Activated CD4-positive, alpha-beta memory T cell treated with anti-CD3 and anti-CD28 coated beads for 36 hours (primary cell): ENCODE measurements around the gene IFNL1. TPM values are rescaled to one million over a fixed set of nuclear protein-coding genes. Genes with fewer than 3 reads are reported as not detected.
"Not testable (repeated sequence)": the region's sequence is repeated elsewhere in the genome, so short reads cannot be mapped to it uniquely, and the experiment has no call there.

Source experiments
- CTCF ChIA-PET: fragments of 350-600 bp; sonication (Branson Sonifier 250); formaldehyde crosslinking; loops from one replicate; lab custom pipeline; 2021; ENCODE audit warnings: antibody characterized with exemption, inconsistent platforms; lab: Charles Lee
- POLR2A ChIA-PET: fragments of 350-600 bp; sonication (Branson Sonifier 250); formaldehyde crosslinking; loops from one replicate; lab custom pipeline; 2021; ENCODE audit warnings: antibody characterized with exemption; lab: Charles Lee
- DNase-seq: peaks from one replicate; pipeline ENCODE4 v3.0.0-alpha.2; 2020
- H3K27ac Mint-ChIP-seq: one replicate; pipeline ENCODE4 v1.8.0; 2021; ENCODE audit warnings: mixed read lengths
- H3K27me3 Mint-ChIP-seq: one replicate; pipeline ENCODE4 v1.8.0; 2021; ENCODE audit warnings: mixed read lengths
- H3K36me3 Mint-ChIP-seq: one replicate; pipeline ENCODE4 v1.8.0; 2021; ENCODE audit warnings: mixed read lengths
- H3K4me1 Mint-ChIP-seq: one replicate; pipeline ENCODE4 v1.8.0; 2021; ENCODE audit warnings: low read depth, mixed read lengths
- H3K4me3 Mint-ChIP-seq: one replicate; pipeline ENCODE4 v1.8.0; 2021; ENCODE audit warnings: mild to moderate bottlenecking, mixed read lengths
- H3K9me3 Mint-ChIP-seq: one replicate; pipeline ENCODE4 v1.8.0; 2021; ENCODE audit warnings: mixed read lengths
- intact Hi-C: fragments of 100-400 bp; cut with micrococcal nuclease; formaldehyde crosslinking; loops from one replicate; pipeline ENCODE4 v1.15.1; 2023
- total RNA-seq, 2 experiments: library from RNA; stranded (reverse); gene quantifications; one replicate each; pipeline ENCODE4 v1.2.3, GENCODE V29; 2021

The IFNL1 gene
- total RNA-seq, 2 experiments from 2014 or later = 1.2 to 1.6 TPM

DNA sequence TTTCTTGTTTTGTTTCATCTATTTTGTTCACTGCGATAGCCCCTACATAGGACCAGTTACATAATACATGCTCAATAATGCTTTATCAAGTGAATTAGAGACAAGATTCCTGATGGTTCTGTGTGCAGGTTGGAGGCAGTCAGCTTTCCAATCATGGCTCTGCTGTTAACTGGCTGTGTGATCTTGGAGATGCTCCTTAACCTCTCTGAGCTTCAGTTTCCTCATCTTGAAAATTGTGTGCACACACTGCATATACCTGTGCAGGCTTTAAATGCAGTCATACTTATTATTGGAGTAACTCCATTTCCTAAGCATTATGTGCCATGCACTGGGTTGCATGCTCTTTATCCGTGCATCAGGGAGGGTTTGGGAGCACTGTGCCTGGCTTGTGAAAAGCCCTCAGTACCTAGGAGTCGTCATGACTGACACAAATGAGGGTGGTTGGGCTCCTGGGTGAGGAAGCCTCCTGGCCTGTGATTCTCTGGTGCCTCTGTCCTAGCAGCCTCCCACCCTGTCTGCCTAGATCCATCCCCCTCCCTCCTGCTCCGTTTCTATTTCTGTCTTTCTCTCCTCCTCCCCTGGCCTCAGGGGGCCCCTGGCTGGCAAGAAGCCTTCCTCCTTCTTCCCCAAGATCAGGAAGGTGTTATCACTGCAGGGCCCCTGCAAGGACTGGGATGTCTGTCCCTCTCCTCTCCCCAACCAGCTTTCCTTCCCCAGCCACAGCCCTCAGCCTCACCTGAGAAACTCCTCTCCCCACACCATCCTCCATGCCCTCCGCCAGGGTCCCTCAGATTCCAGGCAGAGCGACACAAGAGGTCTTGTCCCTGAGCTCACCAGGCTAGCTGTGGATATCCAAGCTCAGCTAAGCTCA lies 8.7 kb downstream of the IFNL1 start:
- H3K9me3 Mint-ChIP-seq = no peaks in the 10 kb centered on the region
- ChIA-PET POLR2A (no interaction called here), CTCF (no interaction called here)
- H3K4me3 Mint-ChIP-seq = no peak overlapping the region
- H3K27me3 Mint-ChIP-seq = no peaks in the 10 kb centered on the region
- H3K4me1 Mint-ChIP-seq = no peaks in the 10 kb centered on the region
- peaks cover 3% of the 10 kb centered on the region for H3K36me3 Mint-ChIP-seq
- no peak for DNase-seq
- intact Hi-C loops = no loop called here
- no peak overlapping the region for H3K27ac Mint-ChIP-seq

DNA sequence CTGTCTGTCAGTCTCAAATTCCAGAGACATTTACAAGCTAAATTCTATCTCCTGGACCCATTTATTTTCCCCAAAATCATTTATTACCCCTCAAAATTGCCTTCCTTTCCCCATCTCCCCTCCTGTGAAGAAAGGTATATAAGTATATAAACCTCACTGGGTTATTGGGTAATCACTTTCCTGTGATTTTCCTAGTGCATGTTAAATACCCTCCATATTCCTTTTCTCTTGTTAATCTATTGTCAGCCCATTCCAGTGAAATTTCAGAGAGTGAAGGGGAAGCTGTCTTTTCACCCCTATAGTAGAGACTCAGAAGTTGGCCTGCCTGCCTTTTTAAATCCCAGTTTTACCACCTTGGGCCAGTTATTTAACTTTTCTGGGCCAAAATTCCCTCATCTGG lies 9.9 kb downstream of the IFNL1 start:
- no peak overlapping the region for H3K4me3 Mint-ChIP-seq
- H3K27ac Mint-ChIP-seq = no peak overlapping the region
- H3K27me3 Mint-ChIP-seq = no peaks in the 10 kb centered on the region
- ChIA-PET CTCF (no interaction called here), POLR2A (no interaction called here)
- DNase-seq = no peak
- no peaks in the 10 kb centered on the region for H3K4me1 Mint-ChIP-seq
- intact Hi-C loops = no loop called here
- peaks cover 3% of the 10 kb centered on the region for H3K36me3 Mint-ChIP-seq
- H3K9me3 Mint-ChIP-seq = no peaks in the 10 kb centered on the region

DNA sequence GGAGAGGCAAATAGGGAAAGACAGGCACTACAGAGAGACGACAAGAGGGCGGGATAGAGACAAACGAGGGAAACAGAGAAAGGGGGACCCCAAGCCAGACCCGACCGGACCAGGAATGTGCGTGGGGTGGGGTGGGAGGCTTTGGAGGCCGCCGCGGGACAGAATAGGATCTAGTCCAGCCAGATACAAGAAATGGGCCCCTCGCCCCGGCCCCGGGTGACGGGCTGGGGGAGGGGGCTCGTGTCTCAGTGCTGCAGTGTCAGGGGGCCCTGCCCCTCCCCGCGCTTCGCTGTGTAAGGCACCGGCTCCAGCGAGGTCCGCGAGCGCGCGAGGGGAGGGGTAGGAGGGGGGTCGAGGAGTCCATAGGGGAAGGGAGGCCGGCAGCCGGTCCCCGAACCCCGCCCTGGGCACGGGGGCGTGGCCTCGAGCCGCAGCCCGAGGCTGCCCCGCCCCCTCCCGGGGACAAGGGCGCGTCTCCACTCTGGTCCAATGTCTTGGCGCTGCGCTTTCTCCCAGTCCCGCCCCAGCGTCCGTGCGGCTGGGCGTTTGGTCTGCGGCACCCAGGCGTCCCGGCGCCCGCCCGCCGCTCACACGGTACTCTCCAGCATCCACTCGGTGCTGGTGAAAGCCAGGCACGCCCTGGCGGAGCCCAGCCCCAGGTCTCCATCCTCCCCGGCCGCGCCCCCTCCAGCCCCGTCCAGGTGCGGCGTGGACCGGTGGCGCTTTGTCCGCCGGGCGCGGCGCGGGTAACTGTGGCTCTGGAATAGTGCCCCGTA lies 11.0 kb downstream of the IFNL1 start:
- H3K36me3 Mint-ChIP-seq = peaks cover 8% of the 10 kb centered on the region
- ChIA-PET POLR2A (no interaction called here), CTCF (no interaction called here)
- intact Hi-C loops = no loop called here
- no peak for DNase-seq
- no peaks in the 10 kb centered on the region for H3K27me3 Mint-ChIP-seq
- no peak overlapping the region for H3K4me3 Mint-ChIP-seq
- no peak overlapping the region for H3K27ac Mint-ChIP-seq
- no peaks in the 10 kb centered on the region for H3K4me1 Mint-ChIP-seq
- no peaks in the 10 kb centered on the region for H3K9me3 Mint-ChIP-seq

DNA sequence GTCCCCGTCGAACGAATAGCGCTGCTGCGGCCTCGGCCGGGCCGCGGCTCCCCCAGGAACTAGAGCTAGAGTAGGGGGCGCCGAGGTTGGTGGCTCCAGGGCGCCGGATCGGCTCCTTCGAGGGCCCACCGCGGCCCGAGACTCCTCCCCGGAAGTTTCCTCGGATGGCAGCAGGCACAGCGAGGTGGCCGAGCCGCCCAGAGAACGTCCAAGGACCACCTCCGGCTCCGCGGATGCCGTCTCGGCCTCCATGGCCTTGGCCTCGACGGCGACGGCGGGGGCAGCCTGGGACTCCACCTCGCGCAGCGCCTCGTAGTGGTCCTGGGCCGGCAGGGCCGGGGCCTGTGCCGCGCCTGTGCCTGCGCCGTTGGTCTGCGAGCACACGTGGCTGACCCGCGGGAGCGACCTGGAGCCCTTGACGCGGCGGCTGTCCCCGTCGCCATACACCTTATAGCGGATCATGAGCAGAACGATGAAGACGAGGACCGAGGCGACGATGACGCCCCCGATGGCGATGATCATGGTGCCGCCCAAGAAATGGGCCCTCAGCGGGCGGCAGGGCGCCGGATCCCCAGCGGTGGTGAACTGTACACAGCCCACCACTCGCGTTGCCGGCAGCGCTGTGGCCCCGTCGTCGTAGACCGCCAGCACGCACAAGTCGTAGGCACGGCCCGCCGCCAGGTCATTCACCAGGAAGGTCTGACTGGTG lies 11.8 kb downstream of the IFNL1 start:
- CTCF ChIA-PET = no interaction called here
- H3K9me3 Mint-ChIP-seq = no peaks in the 10 kb centered on the region
- POLR2A ChIA-PET = no interaction called here
- intact Hi-C loops = no loop called here
- no peak overlapping the region for H3K4me3 Mint-ChIP-seq
- H3K36me3 Mint-ChIP-seq = peaks cover 11% of the 10 kb centered on the region
- DNase-seq = no peak
- H3K27me3 Mint-ChIP-seq = no peaks in the 10 kb centered on the region
- no peak overlapping the region for H3K27ac Mint-ChIP-seq
- H3K4me1 Mint-ChIP-seq = no peaks in the 10 kb centered on the region

DNA sequence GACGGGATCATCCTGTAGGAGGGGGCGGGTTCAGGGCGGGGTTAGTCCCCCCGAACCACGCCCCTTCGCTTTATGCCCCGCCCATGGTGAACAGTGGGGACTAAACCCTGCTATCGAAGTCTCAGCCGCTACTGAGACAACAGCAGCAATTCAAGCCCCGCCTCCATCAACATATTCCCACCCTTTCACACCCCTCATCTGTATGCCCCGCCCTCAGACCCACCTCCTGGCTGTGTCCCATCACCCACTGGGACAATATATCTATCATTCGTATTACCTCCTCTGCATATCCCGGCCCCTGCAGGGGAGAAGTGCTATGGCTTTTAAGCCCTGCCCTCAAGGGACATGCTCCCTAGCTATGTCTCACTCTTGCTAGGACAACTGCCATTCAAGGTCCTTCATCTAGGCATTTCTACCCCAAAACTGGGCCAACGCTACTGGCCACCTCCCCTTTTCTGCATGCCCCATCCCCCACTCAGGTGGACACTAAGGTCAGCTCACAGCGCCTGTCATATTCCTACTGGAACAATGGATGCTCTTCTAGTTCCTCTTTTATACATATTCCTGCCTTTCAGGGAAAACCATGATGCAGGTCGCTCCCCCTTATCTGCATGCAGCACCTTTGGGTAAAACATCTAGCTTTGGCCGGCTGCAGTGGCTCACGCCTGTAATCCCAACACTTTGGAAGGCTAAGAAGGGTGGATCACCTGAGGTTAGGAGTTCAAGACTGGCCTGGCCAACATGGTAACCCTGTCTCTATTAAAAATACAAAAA lies 12.5 kb downstream of the IFNL1 start:
- H3K9me3 Mint-ChIP-seq = no peaks in the 10 kb centered on the region
- no peak overlapping the region for H3K4me3 Mint-ChIP-seq
- DNase-seq = no peak
- H3K27ac Mint-ChIP-seq = no peak overlapping the region
- no peaks in the 10 kb centered on the region for H3K4me1 Mint-ChIP-seq
- H3K36me3 Mint-ChIP-seq = peaks cover 14% of the 10 kb centered on the region
- no peaks in the 10 kb centered on the region for H3K27me3 Mint-ChIP-seq
- POLR2A ChIA-PET = no interaction called here
- CTCF ChIA-PET = no interaction called here
- intact Hi-C loops = no loop called here

DNA sequence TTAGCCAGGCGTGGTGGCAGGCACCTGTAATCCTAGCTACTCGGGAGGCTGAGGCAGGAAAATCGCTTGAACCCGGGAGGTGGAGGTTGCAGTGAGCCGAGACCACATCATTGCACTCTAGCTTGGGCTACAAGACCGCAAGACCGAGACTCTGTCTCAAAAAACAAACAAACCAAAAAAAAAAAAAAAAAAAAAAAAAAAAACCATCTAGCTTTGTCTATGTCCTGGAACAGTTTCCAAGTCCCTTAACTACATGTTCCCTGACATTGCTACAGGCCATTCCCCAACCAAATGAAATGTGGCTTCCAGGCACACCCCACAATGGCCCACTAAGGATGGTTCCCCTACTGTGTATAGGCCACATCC lies 13.1 kb downstream of the IFNL1 start:
- H3K4me3 Mint-ChIP-seq, CTCF ChIA-PET, H3K4me1 Mint-ChIP-seq, H3K9me3 Mint-ChIP-seq, H3K27me3 Mint-ChIP-seq, intact Hi-C loops, POLR2A ChIA-PET, DNase-seq, H3K27ac Mint-ChIP-seq: not testable (repeated sequence)
- H3K36me3 Mint-ChIP-seq = peaks cover 15% of the 10 kb centered on the region

DNA sequence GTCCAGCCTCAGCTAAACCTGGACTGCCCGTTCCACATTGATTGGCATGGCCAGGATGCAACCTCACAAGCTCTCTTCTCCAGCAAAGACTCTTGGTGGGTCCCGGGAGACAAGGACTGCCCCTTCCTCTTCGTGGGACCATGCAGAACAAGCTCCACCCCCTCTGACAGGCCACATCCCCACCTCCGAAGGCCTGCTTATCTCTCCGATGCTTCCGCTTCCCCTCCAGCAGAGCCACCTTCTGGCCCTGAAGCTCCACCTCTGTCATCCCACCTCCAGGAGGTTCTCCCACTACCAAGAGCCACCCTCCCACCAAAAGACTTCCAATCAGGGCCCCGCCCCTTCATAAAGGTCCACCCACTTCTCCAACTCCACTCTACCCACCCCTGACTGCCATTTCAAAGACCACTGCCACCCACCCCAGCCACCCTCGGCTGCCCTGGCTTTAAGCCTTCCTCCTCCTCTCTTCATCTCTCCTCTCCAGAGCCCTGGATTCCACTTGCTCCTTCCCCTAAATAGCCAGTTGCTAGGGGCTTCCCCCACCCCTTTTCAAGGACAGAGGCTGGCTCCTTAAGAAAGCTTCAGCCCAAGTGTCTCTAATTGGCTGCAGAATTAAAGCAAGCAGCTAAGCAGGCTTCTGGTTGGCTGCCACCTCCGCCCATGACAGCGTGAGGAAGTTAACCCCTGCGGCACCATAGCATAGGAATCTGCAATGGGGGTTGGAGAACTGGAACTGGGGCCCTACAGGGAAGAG lies 14.5 kb downstream of the IFNL1 start:
- POLR2A ChIA-PET = no interaction called here
- H3K4me3 Mint-ChIP-seq = no peak overlapping the region
- peaks cover 16% of the 10 kb centered on the region for H3K36me3 Mint-ChIP-seq
- CTCF ChIA-PET = interaction anchor here (0.9 kb wide), 1 partner anchor 189 kb away, joined by 4 read pairs; no protein-coding TSS in a partner anchor
- H3K27me3 Mint-ChIP-seq = no peaks in the 10 kb centered on the region
- H3K27ac Mint-ChIP-seq = no peak overlapping the region
- DNase-seq = no peak
- H3K4me1 Mint-ChIP-seq = no peaks in the 10 kb centered on the region
- intact Hi-C loops = no loop called here
- no peaks in the 10 kb centered on the region for H3K9me3 Mint-ChIP-seq

DNA sequence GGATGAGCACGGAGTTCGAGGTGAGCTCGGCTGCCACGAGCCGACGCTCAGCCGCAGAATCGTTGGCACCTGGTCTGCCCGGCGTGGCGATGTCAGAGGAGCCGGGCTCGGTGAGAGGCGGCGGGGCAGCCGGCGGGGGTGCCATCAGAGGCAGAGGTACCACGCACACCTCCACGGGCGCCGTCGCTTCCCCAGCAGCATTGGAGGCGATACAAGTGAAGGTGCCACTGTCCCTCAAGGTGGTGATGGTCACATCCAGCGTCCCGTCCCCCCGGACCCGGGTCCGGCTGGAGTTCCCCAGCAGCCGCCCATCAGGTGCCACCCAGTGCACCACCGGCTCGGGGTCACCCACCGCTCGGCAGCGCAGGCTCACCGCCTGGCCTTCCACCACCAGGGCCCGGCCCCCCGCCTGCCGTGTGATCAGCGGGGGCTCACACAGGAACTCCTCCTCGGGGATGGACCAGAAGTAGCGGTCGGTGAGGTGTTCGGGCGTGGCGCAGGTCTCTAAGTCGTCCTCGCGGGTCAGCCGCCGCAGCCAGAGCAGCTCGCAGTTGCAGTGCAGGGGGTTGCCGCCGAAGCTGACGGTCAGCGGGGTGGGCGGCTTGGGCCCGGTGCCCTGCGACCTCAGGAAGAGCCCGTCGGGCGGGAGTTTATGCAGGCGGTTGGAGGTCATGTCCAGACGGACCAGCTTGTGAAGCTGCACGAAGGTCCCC lies 18.0 kb downstream of the IFNL1 start:
- peaks cover 4% of the 10 kb centered on the region for H3K4me1 Mint-ChIP-seq
- intact Hi-C loops = no loop called here
- no peaks in the 10 kb centered on the region for H3K27me3 Mint-ChIP-seq
- H3K27ac Mint-ChIP-seq = no peak overlapping the region
- peaks cover 16% of the 10 kb centered on the region for H3K36me3 Mint-ChIP-seq
- H3K9me3 Mint-ChIP-seq = no peaks in the 10 kb centered on the region
- CTCF ChIA-PET = interaction anchor here (1.0 to 1.3 kb wide), 2 partner anchors 13 to 14 kb away, joined by 3 to 4 read pairs; no protein-coding TSS in a partner anchor
- H3K4me3 Mint-ChIP-seq = no peak overlapping the region
- POLR2A ChIA-PET = no interaction called here
- DNase-seq = no peak

DNA sequence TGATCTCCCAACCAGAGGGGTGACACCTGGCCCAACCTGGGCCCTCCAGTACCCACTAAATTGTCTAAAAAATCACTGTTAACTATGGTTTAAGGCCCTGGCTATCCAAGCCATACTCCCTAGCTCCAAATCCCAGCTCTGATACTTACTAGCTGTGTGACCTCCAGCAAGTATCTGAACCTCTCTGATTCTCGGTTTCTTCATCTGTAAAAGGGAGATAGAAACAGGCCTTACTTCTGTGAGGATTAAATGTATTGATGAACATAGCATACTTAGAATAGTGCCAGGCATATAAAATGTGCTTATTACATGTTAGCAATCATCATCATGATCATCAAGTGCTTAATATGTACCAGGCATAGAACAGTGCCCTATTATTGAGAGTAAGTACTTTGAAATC lies 19.7 kb downstream of the IFNL1 start:
- Mint-ChIP-seq H3K4me1 (peaks cover 13% of the 10 kb centered on the region), H3K9me3 (no peaks in the 10 kb centered on the region), H3K27ac (no peak overlapping the region), H3K4me3 (no peak overlapping the region), H3K36me3 (peaks cover 16% of the 10 kb centered on the region), H3K27me3 (no peaks in the 10 kb centered on the region)
- CTCF ChIA-PET = no interaction called here
- no peak for DNase-seq
- intact Hi-C loops = no loop called here
- POLR2A ChIA-PET = no interaction called here

DNA sequence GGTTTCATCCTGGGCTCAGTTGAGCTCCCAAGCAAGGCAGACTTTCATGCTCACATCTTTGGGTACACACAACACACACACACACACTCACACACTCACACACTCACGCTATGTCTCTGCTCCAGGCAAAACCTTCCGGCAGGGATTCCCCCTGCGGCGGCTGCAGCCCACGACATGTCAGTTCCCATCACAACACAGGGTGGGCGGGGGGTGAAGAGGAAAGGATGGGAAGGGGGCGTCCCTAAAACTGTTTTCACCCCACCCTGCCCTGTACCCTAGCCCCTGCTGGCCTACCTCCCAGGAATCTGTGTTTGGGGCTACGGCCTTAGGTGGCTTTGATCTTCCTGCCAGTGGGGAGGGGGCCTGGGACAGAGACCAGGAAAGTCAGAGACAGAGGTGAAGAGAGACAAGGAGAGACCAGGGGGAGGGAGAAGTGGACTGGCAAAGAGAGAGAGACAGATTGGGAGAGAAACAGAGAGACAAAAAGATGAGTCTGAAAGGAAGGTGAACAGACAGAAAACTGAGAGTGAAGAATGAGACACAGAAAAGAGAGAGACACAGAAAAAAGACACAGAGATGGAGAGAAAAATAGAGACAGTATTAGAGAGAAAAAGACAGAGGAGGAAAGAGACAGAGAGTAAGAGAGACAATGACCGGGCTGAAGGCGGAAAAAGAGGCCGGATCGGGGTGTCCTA lies 20.6 kb downstream of the IFNL1 start:
- no peak for DNase-seq
- no peak overlapping the region for H3K27ac Mint-ChIP-seq
- H3K9me3 Mint-ChIP-seq = no peaks in the 10 kb centered on the region
- no peak overlapping the region for H3K4me3 Mint-ChIP-seq
- CTCF ChIA-PET = no interaction called here
- H3K27me3 Mint-ChIP-seq = no peaks in the 10 kb centered on the region
- peaks cover 17% of the 10 kb centered on the region for H3K4me1 Mint-ChIP-seq
- POLR2A ChIA-PET = no interaction called here
- intact Hi-C loops = no loop called here
- H3K36me3 Mint-ChIP-seq = peaks cover 14% of the 10 kb centered on the region
